Osteoblast (primary cell): ENCODE measurements around the gene IGF2. TPM values are rescaled to one million over a fixed set of nuclear protein-coding genes. Genes with fewer than 3 reads are reported as not detected.

Experiments used
- DNase-seq: peaks from one replicate; pipeline ENCODE4 v3.0.0; 2011; ENCODE audit warnings: low spot score, mixed read lengths; ENCODE audit not compliant: insufficient read length; ENCODE audit errors: missing footprints
- H2AFZ ChIP-seq: 2 replicates; pipeline ENCODE4 v1.6.0; 2011; ENCODE audit warnings: mild to moderate bottlenecking, low read length
- H3K27ac ChIP-seq: 2 replicates; pipeline ENCODE4 v1.5.1; 2011; ENCODE audit warnings: mild to moderate bottlenecking, low read depth, low read length, moderate library complexity
- H3K27me3 ChIP-seq: 2 replicates; pipeline ENCODE4 v1.6.0; 2012; ENCODE audit warnings: mild to moderate bottlenecking, control low read depth, inconsistent platforms, low read length, moderate library complexity; ENCODE audit not compliant: insufficient read depth
- H3K36me3 ChIP-seq: 2 replicates; pipeline ENCODE4 v1.5.1; 2011; ENCODE audit warnings: mild to moderate bottlenecking, low read length, control low read depth, moderate library complexity; ENCODE audit not compliant: insufficient read depth
- H3K4me1 ChIP-seq: 2 replicates; pipeline ENCODE4 v1.5.1; 2011; ENCODE audit warnings: mild to moderate bottlenecking, low read length, control low read depth, moderate library complexity; ENCODE audit not compliant: insufficient read depth
- H3K4me2 ChIP-seq: 2 replicates; pipeline ENCODE4 v1.6.0; 2011; ENCODE audit warnings: mild to moderate bottlenecking, low read length; ENCODE audit not compliant: insufficient read depth
- H3K4me3 ChIP-seq: fragments of 200-600 bp; sonication (generic); 3 replicates; pipeline ENCODE4 v1.5.1; 2012; ENCODE audit warnings: mild to moderate bottlenecking, low read length, inconsistent platforms; ENCODE audit not compliant: insufficient read depth
- H3K79me2 ChIP-seq: 2 replicates; pipeline ENCODE4 v1.6.0; 2012; ENCODE audit warnings: mild to moderate bottlenecking, low read length, control low read depth, inconsistent platforms; ENCODE audit not compliant: insufficient read depth
- H3K9me3 ChIP-seq: 2 replicates; pipeline ENCODE4 v1.5.1; 2011; ENCODE audit warnings: low read depth, low read length, control low read depth
- H4K20me1 ChIP-seq: 2 replicates; pipeline ENCODE4 v1.6.0; 2012; ENCODE audit warnings: mild to moderate bottlenecking, low read length, control low read depth; ENCODE audit not compliant: insufficient read depth
- CTCF ChIP-seq: IDR thresholded peaks from 2 replicates; pipeline ENCODE4 v1.5.1; 2011; ENCODE audit warnings: mild to moderate bottlenecking, low read depth, low read length, moderate library complexity; ENCODE audit errors: extremely low read depth
- small RNA-seq: library from RNA; depleted of rRNA; stranded (forward); fragments of <200 nt; gene quantifications from one replicate; pipeline ENCODE3, GENCODE V24; 2012
- total RNA-seq: library from RNA; depleted of rRNA; stranded (reverse); fragments of >200 nt; gene quantifications from 2 replicates; pipeline ENCODE4 v1.2.3, GENCODE V29; 2012

The IGF2 gene
- total RNA-seq, 1 donor, result 68.8 TPM

- peaks cover 9% of the 10 kb centered on the region for H3K9me3 ChIP-seq
- TF ChIP-seq CTCF, result no peak
Measured at GRCh38 chr11:2086239-2087040, 52.7 kb downstream of the IGF2 start.

GRCh38 chr11:2085251-2086066 is 53.7 kb downstream of the IGF2 start:
- H3K4me3 ChIP-seq, result no peak overlapping the region

More at GRCh38 chr11:2086239-2087040, 52.7 kb downstream of the IGF2 start:
- Histone ChIP-seq H3K27me3 (no peaks in the 10 kb centered on the region), H4K20me1 (no peaks in the 10 kb centered on the region), H3K36me3 (no peaks in the 10 kb centered on the region), H2AFZ (no peak overlapping the region), H3K4me2 (no peak overlapping the region), H3K79me2 (no peaks in the 10 kb centered on the region), H3K4me3 (no peak overlapping the region), H3K27ac (no peak overlapping the region), H3K4me1 (no peaks in the 10 kb centered on the region)
- DNase-seq, result peak; percentile 55

GRCh38 chr11:2084721-2085120 is 54.5 kb downstream of the IGF2 start:
- H3K4me2 ChIP-seq, result no peak overlapping the region
- no peaks in the 10 kb centered on the region for H3K36me3 ChIP-seq
- H3K4me3 ChIP-seq, result no peak overlapping the region
- TF ChIP-seq CTCF, result no peak
- DNase-seq, result peak; percentile 62
- H3K4me1 ChIP-seq, result no peaks in the 10 kb centered on the region
- no peaks in the 10 kb centered on the region for H3K27me3 ChIP-seq
- peaks cover 9% of the 10 kb centered on the region for H3K9me3 ChIP-seq
- H2AFZ ChIP-seq, result no peak overlapping the region
- H3K27ac ChIP-seq, result no peak overlapping the region
- H3K79me2 ChIP-seq, result no peaks in the 10 kb centered on the region
- H4K20me1 ChIP-seq, result no peaks in the 10 kb centered on the region

More at GRCh38 chr11:2085251-2086066, 53.7 kb downstream of the IGF2 start:
- H3K4me1 ChIP-seq, result no peaks in the 10 kb centered on the region
- TF ChIP-seq CTCF, result no peak
- no peaks in the 10 kb centered on the region for H3K27me3 ChIP-seq
- H3K4me2 ChIP-seq, result no peak overlapping the region
- H3K79me2 ChIP-seq, result no peaks in the 10 kb centered on the region
- H2AFZ ChIP-seq, result no peak overlapping the region
- H3K36me3 ChIP-seq, result no peaks in the 10 kb centered on the region
- DNase-seq, result peak; percentile 57
- no peaks in the 10 kb centered on the region for H4K20me1 ChIP-seq
- H3K27ac ChIP-seq, result no peak overlapping the region
- peaks cover 9% of the 10 kb centered on the region for H3K9me3 ChIP-seq

Small RNA genes lying within 50 kb of the gene (small RNA-seq; reads per million reads assigned to genes)
- not detected for gene MIR4686
- gene MIR483, result 10.3 reads per million, percentile 92 among the genes with 10 or more reads in this experiment

Other genes with a start within 250 kb of the IGF2 start
- gene PRR33, start 247.5 kb downstream of the IGF2 start, total RNA-seq, result not detected in 2 replicates
- gene TNNT3, start 219.7 kb downstream of the IGF2 start, total RNA-seq, result not detected in 2 replicates
- 84.9 and 94.5 TPM in 2 replicates for gene MRPL23, start 192.1 kb downstream of the IGF2 start, total RNA-seq
- 4.3 and 9.4 TPM in 2 replicates for gene H19, start 141.5 kb downstream of the IGF2 start, total RNA-seq
- not detected in 2 replicates for gene INS, start 21.8 kb upstream of the IGF2 start, total RNA-seq
- gene TH, start 32.4 kb upstream of the IGF2 start, total RNA-seq, result under 0.01 TPM in 1 of 2 replicates, not detected in the other
- gene ASCL2, start 131.2 kb upstream of the IGF2 start, total RNA-seq, result not detected in 2 replicates
- 0.29 and 0.36 TPM in 2 replicates for gene C11orf21, start 162.5 kb upstream of the IGF2 start, total RNA-seq
- 0.59 and 1.4 TPM in 2 replicates for gene TSPAN32, start 162.6 kb upstream of the IGF2 start, total RNA-seq
- 184 and 195 TPM in 2 replicates for gene CD81, start 237.9 kb upstream of the IGF2 start, total RNA-seq